OCI-LY7 (cell line): ENCODE data around the gene RNF167.

Experiments
- EZH2phosphoT487 ChIP-seq: fragments of 200-600 bp; sonication (generic); IDR thresholded peaks from 2 replicates; pipeline ENCODE4 v1.6.1; 2018; ENCODE audit warnings: low read depth, borderline replicate concordance, mild to moderate bottlenecking, mixed run types, antibody characterized with exemption, low read length, moderate library complexity, mixed read lengths
- TF ChIP-seq, protein P1 (sequence below): fragments of 200-600 bp; sonication (generic); conservative IDR thresholded peaks from 2 replicates; pipeline ENCODE4 v1.5.1; 2014; ENCODE audit warnings: mild to moderate bottlenecking, antibody characterized with exemption, low read length, moderate library complexity, mixed read lengths

DNA sequence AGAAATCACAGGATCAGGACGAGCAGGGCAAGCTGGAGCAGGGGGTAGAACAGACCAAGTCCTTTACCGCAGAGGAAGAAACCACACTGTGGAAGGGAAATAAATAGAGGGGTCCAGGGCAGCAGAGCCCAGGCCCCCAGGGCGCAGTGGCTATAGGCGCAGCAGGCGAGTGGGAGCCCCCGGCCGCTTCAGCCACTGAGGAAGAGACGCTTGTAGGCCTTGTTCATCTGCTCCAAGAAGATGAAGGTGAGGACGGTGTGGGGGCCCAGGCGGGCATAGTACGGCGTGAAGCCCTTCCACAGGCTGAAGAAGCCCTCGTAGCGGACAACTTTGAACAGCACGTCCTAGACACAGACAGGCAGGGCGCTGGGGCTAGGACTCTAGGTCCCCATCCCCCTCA is 2.5 kb upstream of the RNF167 start:
- TF ChIP-seq, protein P1, sequence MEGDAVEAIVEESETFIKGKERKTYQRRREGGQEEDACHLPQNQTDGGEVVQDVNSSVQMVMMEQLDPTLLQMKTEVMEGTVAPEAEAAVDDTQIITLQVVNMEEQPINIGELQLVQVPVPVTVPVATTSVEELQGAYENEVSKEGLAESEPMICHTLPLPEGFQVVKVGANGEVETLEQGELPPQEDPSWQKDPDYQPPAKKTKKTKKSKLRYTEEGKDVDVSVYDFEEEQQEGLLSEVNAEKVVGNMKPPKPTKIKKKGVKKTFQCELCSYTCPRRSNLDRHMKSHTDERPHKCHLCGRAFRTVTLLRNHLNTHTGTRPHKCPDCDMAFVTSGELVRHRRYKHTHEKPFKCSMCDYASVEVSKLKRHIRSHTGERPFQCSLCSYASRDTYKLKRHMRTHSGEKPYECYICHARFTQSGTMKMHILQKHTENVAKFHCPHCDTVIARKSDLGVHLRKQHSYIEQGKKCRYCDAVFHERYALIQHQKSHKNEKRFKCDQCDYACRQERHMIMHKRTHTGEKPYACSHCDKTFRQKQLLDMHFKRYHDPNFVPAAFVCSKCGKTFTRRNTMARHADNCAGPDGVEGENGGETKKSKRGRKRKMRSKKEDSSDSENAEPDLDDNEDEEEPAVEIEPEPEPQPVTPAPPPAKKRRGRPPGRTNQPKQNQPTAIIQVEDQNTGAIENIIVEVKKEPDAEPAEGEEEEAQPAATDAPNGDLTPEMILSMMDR: no peak
- TF ChIP-seq EZH2phosphoT487: no peak
